Measurements from ENCODE around the gene BCL2. TPM values are rescaled to one million over a fixed set of nuclear protein-coding genes. Genes with fewer than 3 reads are reported as not detected.

The BCL2 gene
- total and polyA plus RNA-seq, 9 of the 15 experiments (the other 6 are each of a cell fraction or from before 2014, with no cell fraction given): 0.10 to 1.1 (median 0.65) TPM

DNA sequence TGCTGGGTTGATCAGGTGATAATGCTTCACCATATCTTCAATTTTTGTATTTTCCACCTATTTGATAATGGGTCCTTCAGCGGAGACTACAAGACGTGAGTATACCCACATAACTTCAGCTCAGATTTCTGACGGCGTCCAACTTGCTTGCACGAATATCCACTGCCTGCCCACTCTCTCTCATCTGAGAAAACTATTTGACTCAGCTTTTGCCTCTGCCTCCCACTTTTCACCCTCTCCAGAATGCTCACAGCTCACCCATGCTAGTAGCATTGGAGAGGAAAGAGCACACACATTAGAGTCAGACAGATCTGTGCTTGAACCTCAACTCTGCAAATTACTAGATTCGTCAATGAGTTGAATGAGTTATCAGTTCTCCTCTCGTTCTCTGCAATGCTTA is 166.8 kb downstream of the BCL2 start:
- Histone ChIP-seq H3K27me3 (ENCODE audit: control insufficient read depth in 2 of 2, insufficient read depth in 2 of 2, low read length in 2 of 2) (peaks cover 12 to 24% of the 10 kb centered on the region in 2 experiments; a peak in 3 of 5 replicates), H3K9me1 (ENCODE audit: control insufficient read depth, insufficient read depth, low read length) (no peaks in the 10 kb centered on the region), H3K9me3 (replicated peaks; ENCODE audit: control insufficient read depth, insufficient read depth, low read depth, low read length) (no peaks in the 10 kb centered on the region), H3K4me2 (ENCODE audit: insufficient read depth, low read length) (no peak overlapping the region), H3K9ac (ENCODE audit: insufficient read depth in 1 of 2, low read depth in 2 of 2, low read length in 2 of 2) (no peak overlapping the region), H3K79me2 (ENCODE audit: control insufficient read depth, insufficient read depth, low read length) (no peaks in the 10 kb centered on the region), H4K20me1 (replicated peaks; ENCODE audit: control insufficient read depth, insufficient read depth, low read length) (no peaks in the 10 kb centered on the region), H3K4me3 (no peak overlapping the region), H3K27ac (ENCODE audit: extremely low read depth, low read depth, low read length) (no peak overlapping the region), H3K4me1 (replicated peaks in 1 of 2; ENCODE audit: control insufficient read depth in 2 of 2, insufficient read depth in 2 of 2, low read length in 2 of 2) (no peaks in the 10 kb centered on the region; a peak in 1 of 5 replicates), H2AFZ (ENCODE audit: low read depth, low read length) (no peak overlapping the region), H3K36me3 (ENCODE audit: control insufficient read depth, insufficient read depth, low read length) (no peaks in the 10 kb centered on the region)
- ATAC-seq (no peak), DNase-seq (ENCODE audit: extremely low read depth in 1 of 4, low spot score in 3 of 4) (no peak), FAIRE-seq (no peak)
- TF ChIP-seq FOS (IDR thresholded peaks at IDR 0.05; ENCODE audit: extremely low read depth, insufficient read length) (no peak), EP400 (IDR thresholded peaks at IDR 0.05) (no peak), ZNF444 (CRISPR knock-in tag; IDR thresholded peaks at IDR 0.05) (no peak), NR4A1 (CRISPR knock-in tag; IDR thresholded peaks at IDR 0.05) (no peak), NR4A1 (tag; IDR thresholded peaks at IDR 0.05) (no peak), ZNF232 (CRISPR knock-in tag; IDR thresholded peaks at IDR 0.05) (no peak), ZNF77 (CRISPR knock-in tag; IDR thresholded peaks at IDR 0.05) (no peak), CREBBP (IDR thresholded peaks at IDR 0.05; ENCODE audit: low read depth, low read length) (no peak)
- BruUV-seq (replicated peaks): no TSS peak
- intact Hi-C loops (cut with micrococcal nuclease): loop anchor here (10.0 kb wide), 1 partner anchor 128 kb away; no protein-coding TSS in a partner anchor
- ChIA-PET POLR2A (interaction anchor here (0.9 kb wide), 1 partner anchor 167 kb away, joined by 3 read pairs; the partner anchor contains the start of gene BCL2), CTCF (ENCODE audit: low intra/inter-chr PET ratio) (no interaction called here)
- in situ Hi-C loops (cut with MboI): no loop called here
- WGBS (ENCODE audit: insufficient coverage, low coverage, missing lambda C conversion rate): 6% methylated on average over 7 of the region's 7 CpGs

DNA sequence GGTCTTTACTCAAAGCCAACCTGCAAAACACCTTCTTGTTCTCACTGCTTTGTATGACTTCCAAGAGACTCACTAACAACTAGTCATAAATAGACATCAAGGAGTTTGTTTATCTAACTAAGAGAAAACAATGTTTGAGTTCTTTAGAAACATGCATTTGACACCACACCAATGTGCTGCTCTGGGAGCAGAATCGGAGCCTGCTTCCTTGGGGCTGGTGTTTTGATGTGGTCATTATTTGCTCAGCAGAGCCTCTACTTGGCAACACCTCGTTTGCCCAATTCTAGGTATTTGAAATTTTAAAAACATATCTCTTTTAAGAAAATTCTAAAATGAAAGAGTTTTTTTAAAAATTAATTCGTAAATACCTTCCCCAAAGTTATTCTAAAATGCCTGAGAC is 167.5 kb downstream of the BCL2 start:
- BruUV-seq (replicated peaks): no TSS peak
- no peaks in the 10 kb centered on the region for H3K9me3 ChIP-seq (replicated peaks; ENCODE audit: control insufficient read depth, insufficient read depth, low read depth, low read length)
- TF ChIP-seq, protein P1, sequence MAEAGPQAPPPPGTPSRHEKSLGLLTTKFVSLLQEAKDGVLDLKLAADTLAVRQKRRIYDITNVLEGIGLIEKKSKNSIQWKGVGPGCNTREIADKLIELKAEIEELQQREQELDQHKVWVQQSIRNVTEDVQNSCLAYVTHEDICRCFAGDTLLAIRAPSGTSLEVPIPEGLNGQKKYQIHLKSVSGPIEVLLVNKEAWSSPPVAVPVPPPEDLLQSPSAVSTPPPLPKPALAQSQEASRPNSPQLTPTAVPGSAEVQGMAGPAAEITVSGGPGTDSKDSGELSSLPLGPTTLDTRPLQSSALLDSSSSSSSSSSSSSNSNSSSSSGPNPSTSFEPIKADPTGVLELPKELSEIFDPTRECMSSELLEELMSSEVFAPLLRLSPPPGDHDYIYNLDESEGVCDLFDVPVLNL (CRISPR knock-in tag; IDR thresholded peaks at IDR 0.05; ENCODE audit: low read depth): no peak
- TF ChIP-seq, protein P2, sequence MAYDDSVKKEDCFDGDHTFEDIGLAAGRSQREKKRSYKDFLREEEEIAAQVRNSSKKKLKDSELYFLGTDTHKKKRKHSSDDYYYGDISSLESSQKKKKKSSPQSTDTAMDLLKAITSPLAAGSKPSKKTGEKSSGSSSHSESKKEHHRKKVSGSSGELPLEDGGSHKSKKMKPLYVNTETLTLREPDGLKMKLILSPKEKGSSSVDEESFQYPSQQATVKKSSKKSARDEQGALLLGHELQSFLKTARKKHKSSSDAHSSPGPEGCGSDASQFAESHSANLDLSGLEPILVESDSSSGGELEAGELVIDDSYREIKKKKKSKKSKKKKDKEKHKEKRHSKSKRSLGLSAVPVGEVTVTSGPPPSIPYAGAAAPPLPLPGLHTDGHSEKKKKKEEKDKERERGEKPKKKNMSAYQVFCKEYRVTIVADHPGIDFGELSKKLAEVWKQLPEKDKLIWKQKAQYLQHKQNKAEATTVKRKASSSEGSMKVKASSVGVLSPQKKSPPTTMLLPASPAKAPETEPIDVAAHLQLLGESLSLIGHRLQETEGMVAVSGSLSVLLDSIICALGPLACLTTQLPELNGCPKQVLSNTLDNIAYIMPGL (CRISPR knock-in tag; IDR thresholded peaks at IDR 0.05): no peak
- TF ChIP-seq, protein P3, sequence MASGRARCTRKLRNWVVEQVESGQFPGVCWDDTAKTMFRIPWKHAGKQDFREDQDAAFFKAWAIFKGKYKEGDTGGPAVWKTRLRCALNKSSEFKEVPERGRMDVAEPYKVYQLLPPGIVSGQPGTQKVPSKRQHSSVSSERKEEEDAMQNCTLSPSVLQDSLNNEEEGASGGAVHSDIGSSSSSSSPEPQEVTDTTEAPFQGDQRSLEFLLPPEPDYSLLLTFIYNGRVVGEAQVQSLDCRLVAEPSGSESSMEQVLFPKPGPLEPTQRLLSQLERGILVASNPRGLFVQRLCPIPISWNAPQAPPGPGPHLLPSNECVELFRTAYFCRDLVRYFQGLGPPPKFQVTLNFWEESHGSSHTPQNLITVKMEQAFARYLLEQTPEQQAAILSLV (tag; IDR thresholded peaks at IDR 0.05): no peak
- no peak for TF ChIP-seq KDM4B (IDR thresholded peaks at IDR 0.05; ENCODE audit: borderline replicate concordance in 2 of 2, low read depth in 1 of 2)
- TF ChIP-seq CBX5 (IDR thresholded peaks at IDR 0.05; ENCODE audit: borderline replicate concordance, low read depth): no peak
- TF ChIP-seq PTBP1 (IDR thresholded peaks at IDR 0.05; ENCODE audit: low read depth, low read length): no peak

More for the DNA sequence above, 167.5 kb downstream of the BCL2 start:
- peaks cover 13 to 25% of the 10 kb centered on the region in 2 experiments; a peak in 3 of 5 replicates for H3K27me3 ChIP-seq (ENCODE audit: control insufficient read depth in 2 of 2, insufficient read depth in 2 of 2, low read length in 2 of 2)
- CTCF ChIA-PET (ENCODE audit: low intra/inter-chr PET ratio): no interaction called here
- in situ Hi-C loops (cut with MboI) (no loop called here), intact Hi-C loops (cut with micrococcal nuclease) (loop anchor here (10.0 kb wide), 1 partner anchor 127 kb away; no protein-coding TSS in a partner anchor)
- WGBS (ENCODE audit: insufficient coverage, low coverage, missing lambda C conversion rate): 0% methylated on average over 3 of the region's 3 CpGs
- no peaks in the 10 kb centered on the region for H3K79me2 ChIP-seq (ENCODE audit: control insufficient read depth, insufficient read depth, low read length)
- POLR2A ChIA-PET: no interaction called here
- no peaks in the 10 kb centered on the region for H3K36me3 ChIP-seq (ENCODE audit: control insufficient read depth, insufficient read depth, low read length)
- no peaks in the 10 kb centered on the region for H4K20me1 ChIP-seq (replicated peaks; ENCODE audit: control insufficient read depth, insufficient read depth, low read length)
- no peak overlapping the region for H3K4me2 ChIP-seq (ENCODE audit: insufficient read depth, low read length)
- ATAC-seq (no peak), FAIRE-seq (no peak), DNase-seq (ENCODE audit: extremely low read depth in 1 of 4, low spot score in 3 of 4) (no peak)
- no peaks in the 10 kb centered on the region; a peak in 1 of 5 replicates for H3K4me1 ChIP-seq (replicated peaks in 1 of 2; ENCODE audit: control insufficient read depth in 2 of 2, insufficient read depth in 2 of 2, low read length in 2 of 2)
- no peak overlapping the region for H3K9ac ChIP-seq (ENCODE audit: insufficient read depth in 1 of 2, low read depth in 2 of 2, low read length in 2 of 2)
- H3K27ac ChIP-seq (ENCODE audit: extremely low read depth, low read depth, low read length): no peak overlapping the region
- no peak overlapping the region for H2AFZ ChIP-seq (ENCODE audit: low read depth, low read length)
- H3K4me3 ChIP-seq: no peak overlapping the region
- H3K9me1 ChIP-seq (ENCODE audit: control insufficient read depth, insufficient read depth, low read length): no peaks in the 10 kb centered on the region

Data from K562 (cell line).